Activated naive CD4-positive, alpha-beta T cell (primary cell): Measurements from ENCODE around the gene RCOR1.
"Not testable (repeated sequence)": the region's sequence is repeated elsewhere in the genome, so short reads cannot be mapped to it uniquely, and the experiment has no call there.

Experiments
- DNase-seq, 4 experiments: peaks; one replicate each; lab custom pipeline; 2025; lab: John Stamatoyannopoulos, UW

RCOR1 gene

DNA sequence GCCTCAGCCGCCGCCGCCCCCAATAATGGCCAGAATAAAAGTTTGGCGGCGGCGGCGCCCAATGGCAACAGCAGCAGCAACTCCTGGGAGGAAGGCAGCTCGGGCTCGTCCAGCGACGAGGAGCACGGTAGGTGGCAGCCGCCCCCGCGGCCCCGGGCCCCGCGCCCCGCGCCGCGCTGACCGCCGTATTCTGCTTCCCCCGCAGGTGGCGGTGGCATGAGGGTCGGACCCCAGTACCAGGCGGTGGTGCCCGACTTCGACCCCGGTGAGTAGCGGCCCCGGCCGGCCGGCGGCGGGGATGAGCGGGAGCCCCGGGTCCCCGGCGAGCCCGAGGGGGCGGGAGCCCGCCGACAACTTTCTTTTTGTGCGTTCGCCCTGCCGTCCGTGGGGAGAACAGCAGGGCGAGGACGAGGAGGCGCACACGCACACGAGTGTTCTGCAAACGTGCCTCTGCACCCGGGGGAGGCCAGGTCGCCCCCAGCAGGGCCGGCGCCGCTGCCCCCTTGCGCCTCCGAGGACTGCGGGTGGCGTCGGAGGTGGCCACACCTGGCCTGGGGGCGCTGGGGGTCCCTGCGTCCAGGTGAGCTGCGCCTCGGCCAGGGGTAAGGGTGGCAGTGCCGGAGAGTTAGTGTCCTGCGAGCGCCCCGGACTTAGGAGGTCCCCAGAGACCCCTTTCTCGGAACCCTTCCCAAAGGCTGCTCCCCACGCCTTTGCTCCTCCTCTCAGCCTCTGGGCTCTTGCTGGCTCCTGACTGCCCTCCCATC, 794 bp downstream of the RCOR1 start:
- DNase-seq: peak in 2 of 4 experiments; percentile 29 to 56

DNA sequence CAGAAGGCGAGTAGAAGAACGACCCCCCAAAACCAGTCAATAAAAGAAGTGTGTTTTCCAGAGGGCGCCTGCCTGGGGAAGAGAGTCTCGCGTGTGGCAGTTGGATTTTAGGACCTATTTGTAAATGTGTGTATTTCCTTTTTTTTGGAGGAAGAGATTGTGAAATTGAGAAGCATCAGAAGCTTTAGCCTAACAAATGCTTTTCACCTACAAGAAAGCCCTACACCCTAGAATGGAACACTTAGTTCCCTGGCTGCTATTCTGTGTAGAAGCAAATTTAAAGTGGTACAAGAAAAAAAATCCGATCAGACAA, 1.3 kb downstream of the RCOR1 start:
- no peak for DNase-seq

DNA sequence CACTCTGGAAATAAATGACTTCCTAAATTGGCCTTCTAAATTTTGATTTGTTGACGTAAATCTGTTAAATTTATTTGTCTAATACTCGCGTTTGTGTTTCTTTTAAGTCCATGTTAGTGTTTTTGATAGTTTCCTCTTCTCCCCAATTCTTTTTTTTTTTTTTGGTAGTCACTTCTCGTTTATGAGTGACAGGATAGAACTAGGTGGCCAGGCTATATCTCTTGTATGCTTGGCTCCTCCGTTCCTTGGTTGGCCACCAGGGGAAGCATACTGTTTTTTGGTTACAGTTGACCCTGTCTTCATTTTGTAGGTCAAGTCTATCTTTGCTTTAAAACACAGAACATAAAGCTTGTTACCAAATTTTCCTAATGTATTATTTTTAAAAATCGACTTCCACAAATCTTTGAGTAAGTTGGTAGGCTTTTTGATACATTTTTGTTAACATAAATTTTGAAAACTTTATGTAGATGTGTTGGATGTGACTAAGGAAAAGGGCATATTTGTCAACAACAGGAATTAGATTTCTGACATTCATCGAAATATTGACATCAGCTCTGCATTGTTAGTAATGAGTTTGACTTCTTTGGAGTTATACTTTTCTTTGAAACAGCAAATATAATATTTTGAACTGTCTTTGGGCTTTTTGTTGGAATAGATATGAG, 2.2 kb downstream of the RCOR1 start:
- DNase-seq: peak in 1 of 4 experiments; percentile 30

DNA sequence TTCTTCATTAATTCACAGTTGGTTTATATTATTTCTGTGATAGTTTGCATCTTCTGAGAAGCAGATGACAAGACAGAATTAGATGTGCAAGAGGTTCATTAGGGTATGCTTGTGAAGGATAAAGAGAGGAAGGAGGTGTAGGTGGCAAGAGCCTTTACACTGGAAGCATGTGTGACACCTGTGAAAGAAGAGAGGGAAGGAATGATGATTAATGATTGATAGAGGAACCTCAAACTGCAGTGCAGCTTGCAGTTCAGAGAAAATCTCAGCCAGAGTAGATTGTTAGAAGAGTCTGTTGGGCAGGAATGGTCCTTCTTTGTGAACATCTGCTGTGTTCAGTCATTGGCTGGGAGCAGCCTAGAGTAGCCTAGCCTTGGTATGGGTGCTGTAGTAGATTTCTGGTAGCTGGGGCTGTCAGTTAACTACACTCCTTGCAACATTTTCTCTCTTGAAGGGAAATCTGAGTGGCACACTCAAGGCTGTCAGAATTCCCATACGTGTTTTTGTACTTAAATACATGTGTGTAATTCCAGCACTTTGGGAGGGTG, 9.0 kb downstream of the RCOR1 start:
- DNase-seq: no peak

DNA sequence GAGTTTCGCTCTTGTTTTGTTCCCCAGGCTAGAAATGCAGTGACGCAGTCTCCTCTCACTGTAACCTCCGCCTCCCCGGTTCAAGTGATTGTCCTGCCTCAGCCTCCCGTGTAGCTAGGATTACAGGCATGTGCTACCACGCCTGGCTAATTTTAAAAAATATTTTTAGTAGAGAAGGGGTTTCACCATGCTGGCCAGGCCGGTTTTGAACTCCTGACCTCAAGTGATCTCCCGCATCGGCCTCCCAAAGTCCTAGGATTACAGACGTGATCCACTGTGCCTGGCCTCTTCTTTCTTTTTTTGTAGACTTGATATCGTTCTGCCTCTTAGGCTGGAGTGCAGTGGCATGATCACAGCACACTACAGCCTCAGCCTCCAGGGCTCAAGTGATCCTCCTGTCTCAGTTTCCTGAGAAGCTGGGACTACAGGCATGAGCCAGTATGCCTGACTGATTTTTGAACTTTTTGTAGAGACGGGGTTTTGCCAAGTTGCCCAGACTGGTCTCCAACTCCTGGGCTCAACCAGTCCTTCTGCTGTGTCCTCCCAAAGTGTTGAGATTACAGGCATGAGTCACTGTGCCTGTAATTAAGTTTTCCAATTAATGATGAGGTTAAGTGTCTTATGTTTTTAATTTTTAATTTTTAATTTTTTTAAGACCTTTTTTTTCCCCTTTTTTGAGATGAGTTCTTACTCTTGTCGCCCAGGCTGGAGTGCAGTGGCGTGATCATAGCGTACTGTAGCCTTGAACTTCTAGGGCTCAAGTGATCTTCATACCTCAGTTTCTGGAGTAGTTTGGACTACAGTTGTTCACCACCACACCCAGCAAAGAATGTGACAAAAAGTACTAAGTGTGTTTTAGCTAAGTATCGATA, 10.2 kb downstream of the RCOR1 start:
- DNase-seq: no peak

DNA sequence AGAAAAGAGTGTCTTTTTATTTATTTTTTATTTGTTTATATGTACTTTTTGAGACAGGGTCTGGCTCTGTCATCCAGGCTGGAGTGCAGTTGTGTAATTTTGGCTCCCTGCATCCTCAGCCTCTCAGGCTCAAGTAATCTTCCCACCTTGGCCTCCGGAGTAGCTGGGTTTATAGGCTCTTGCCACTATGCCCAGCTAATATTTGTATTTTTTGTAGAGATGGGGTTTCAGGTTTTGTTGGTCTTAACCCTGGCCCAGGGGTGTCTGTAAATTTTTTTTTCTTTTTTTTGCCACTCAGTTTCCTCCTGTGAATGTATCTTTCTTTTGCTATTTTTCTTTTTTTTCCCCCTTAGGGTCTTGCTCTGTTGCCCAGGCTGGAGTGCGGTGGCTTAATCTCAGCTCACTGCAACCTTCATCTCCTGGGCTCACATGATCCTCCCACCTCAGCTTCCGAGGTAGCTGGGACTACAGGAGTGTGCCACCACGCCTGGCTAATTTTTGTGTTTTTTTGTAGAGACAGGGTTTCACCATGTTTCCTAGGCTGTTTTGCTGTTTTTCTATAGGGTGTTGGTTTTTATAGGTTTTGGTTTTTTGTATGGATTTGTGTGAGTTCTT, 11.0 kb downstream of the RCOR1 start:
- DNase-seq: no peak

DNA sequence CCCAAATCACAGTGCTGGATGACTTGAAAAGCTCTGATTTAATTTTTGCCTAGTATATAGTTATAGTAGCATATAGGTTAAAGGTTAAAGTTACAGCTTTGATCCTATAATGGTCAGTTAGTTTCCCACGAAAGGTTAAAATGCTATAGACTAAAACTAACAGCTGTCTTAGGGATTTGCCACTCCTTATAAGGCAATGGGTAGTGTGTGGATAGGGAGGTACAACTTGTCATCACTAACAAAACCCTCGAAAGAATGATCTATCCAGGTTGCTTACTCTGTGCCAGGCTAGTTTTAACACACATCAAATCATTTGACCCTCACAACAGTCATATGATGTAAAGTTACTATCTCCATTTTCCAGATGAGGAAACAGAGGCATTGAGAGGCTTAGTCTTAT, 11.7 kb downstream of the RCOR1 start:
- DNase-seq: no peak

DNA sequence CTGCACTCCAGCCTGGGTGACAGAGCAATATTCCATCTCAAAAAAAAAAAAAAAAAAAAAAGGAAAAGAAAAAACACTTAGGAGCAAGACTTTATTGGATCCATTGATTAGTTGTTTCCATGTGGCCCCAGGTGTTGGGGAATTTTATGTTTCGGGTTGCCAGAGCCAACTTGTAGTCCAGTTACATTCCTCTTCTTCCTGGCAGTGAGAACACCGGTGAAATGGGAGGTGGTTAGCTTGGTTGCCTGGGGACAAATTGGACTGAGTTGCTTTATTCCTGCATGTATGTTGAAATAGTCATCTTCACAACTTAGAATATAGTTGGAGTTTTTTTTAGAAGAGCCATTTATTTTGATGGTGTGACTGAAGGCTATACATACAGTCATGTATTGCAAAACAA, 12.6 kb downstream of the RCOR1 start:
- DNase-seq: no peak

DNA sequence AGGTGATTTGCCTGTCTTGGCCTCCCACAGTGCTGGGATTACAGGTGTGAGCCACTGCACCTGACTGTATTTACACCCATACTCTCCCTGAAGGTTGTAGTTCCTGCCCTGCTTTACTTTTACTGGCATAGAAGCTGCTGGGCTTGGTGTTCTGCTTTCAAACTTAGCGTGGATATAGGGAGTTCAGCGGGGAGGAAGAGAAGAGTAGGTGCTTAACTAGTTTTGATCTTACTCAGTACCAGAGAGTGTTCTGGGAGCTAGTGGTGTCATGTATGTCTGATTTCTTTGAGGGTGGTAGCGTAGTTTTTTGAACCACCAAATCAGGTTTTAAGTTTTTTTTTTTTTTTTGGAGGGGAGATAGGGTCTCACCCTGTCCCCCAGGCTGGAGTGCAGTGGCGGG, 13.8 kb downstream of the RCOR1 start:
- DNase-seq: no peak

DNA sequence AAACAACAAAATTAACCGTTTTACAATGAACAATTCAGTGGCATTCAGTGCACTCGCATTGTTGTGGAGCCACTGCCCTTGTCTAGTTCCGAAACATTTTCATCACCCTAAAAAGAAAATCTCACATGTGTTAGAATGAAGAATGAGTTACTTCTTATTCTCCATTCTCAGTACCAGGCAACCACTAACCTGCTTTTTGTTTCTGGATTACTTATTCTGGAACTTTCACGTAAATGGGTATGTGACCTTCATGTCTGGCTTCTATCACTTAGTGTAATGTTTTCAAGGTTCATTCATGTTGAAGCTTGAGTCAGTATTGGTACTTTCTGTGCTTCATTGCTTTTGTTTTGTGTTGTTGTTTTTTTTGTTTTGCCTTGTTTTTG, 15.6 kb downstream of the RCOR1 start:
- no peak for DNase-seq

DNA sequence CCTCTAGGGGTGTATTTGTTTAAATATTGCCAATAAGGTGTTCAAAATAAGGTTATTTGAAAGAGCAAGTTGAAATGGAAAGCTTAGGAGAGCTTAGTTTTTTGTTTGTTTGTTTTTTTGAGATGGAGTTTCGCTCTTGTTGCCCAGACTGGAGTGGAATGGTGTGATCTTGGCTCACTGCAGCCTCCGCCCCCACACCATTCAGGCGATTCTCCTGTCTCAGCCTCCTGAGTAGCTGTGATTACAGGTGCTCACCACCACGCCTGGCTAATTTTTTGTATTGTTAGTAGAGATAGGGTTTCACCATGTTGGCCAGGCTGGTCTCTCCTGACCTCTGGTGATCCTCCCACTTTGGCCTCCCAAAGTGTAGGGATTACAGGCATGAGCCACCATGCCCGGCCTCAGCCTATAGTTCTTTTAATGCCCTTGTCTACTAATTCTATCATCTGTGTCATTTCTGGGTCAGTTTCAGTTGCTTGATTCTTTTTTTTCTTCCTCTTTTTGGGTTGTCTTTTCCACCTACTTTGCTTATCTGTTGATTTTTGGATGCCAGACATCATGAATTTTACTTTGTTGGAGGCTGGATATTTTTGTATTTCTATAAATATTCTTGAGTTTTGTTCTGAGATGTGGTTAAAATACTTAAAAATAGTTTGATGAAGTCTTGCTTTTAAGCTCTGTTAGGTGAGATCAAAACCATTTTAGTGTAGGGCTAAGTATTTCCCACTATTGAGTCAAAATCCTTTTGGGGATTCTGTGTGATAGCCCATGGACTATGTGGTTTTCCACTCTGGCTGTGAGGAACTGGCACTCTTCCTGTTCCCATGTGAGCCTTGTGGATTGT, 18.7 kb downstream of the RCOR1 start:
- no peak for DNase-seq

DNA sequence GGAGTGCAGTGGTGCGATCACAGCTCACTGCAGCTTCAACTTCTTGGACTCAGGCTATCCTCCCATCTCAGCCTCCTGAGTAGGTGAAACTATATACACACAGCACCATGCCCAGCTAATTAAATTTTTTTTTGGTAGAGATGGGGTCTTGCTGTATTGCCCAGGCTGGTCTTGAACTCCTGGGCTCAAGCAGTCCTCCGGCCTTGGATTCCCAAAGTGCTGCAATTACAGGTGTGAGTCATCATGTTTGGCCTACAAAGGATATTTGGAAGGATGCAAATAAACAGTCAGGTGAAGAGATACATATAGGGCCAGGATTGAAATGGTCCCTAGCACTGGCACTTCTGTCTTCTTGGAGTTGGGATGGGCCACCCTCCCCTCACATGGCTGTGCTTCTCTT, 23.9 kb downstream of the RCOR1 start:
- no peak for DNase-seq

DNA sequence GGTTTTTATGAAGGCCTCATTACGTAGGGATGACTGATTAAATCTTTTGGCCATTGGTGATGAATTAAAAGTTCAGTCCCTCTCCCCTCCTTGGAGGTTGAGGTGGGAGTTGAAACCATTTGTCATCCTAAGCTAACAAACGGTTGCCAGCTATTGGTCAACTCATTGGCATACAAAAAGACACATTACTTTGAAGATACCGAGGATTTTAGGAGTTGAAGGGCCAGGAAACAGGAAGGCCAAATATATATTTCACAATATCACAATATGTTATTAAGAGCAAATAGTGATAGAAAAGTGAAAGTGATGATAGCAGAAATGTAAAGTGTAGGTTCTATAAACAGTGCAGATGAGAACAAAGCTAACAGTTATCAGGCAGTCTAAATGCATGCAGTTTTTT, 24.4 kb downstream of the RCOR1 start:
- DNase-seq: no peak

DNA sequence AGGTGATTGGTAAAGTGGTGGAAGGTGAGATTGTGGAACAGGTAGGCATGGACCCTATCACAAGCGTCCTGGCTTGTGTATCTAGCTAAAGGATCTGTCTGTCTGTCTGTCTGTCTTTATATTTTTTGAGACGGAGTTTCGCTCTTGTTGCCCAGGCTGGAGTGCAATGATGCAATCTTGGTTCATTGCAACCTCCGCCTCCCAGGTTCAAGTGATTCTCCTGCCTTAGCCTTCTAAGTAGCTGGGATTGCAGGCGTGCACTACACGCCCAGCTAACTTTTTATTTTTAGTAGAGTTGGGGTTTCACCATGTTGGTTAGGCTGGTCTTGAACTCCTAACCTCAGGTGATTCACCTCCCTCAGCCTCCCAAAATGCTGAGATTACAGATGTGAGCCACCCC, 26.6 kb downstream of the RCOR1 start:
- not testable (repeated sequence) for DNase-seq

DNA sequence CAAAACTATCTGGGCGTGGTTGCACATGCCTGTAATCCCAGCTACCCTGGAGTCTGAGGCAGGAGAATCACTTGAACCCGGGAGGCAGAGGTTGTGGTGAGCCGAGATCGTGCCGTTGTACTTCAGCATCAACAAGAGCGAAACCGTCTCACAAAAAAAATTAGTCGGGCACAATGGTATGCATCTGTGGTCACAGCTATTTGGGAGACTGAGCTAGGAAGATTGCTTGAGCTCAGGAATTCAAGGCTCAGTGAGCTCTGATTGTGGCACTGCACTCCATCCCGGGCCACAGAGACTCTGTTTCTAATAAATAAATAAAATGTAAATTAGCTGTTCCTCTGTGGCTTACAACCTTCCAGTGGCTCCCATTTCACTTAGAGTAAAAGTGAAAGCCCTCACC, 28.0 kb downstream of the RCOR1 start:
- DNase-seq: no peak

DNA sequence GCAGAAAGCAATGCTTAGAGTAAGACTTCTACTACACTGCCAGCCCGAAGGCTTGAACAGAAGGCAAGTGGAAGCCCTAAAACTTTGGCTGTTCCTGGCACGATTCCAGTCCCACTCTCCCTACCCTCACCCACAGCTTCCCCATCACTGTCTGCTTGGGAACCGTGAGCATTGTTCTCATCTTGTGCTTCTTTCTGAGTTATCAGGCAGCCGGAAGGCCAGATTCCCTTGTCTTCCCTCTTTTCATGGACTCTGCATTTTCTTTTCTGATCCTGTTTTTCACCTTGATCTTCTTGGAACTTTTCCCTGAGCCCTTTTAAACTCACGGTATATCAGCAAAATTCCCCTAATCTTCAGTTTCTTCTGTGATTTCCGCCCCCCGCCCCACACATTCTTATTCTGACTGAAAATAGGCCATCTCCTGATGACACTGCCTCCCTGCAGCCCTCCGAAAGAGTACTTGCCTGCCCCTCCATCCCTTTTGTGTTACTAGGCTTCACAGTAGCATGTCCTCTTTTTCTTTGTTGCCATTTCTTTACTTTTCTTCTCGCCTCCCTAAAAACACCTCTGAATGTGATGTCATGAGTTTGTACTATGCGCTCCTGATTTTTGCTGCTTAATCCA, 29.9 kb downstream of the RCOR1 start:
- no peak for DNase-seq

DNA sequence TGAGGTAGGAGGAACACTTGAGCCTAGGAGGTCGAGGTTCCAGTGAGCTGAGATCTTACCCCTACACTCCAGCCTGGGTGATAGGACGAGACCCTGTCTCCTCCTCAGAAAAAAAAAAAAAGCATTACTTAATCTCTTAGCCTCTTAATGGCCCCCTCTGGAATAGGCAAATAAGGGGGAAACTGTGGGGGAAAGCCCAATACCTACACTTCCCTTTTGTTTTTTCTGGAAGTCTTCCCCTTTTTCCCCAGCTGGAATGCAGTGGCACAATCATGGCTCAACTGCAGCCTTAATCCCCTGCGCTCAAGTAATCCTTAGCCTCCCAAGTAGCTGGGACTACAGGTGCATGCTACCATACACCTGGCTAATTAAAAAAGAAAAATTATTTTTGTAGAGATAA, 32.2 kb downstream of the RCOR1 start:
- no peak for DNase-seq

DNA sequence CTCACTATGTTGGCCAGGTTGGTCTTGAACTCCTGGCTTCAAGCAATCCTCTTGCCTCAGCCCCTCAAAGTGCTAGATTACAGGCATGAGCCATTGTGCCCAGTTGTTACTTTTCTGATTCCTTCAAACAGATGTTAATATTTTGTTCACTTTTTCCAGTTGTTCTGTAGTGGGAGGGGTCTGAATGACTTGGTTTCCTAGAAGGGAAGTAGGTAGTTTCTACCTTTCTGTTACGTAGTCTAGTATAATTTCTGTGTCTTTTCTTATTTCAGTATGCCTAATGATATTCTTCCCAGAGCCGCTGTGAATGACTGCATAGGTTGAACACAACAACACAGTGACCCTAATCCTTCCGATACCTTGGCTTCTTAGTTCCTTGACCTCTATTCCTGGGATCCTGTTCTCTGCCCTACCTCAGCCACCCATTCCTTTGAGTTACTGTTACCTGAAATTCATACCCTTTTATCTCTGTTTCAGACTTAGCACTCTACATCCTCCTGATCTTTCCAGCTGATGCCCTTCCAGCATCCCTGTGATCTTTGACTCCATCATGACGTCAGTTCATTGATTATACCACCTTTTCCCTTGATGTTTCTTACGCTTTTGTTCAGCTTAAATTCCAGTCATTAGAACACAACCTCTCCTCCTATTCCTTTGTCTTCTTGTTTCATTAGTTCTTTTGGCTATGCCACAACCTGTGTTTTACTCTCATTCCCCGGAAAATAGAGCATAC, 33.3 kb downstream of the RCOR1 start:
- no peak for DNase-seq

DNA sequence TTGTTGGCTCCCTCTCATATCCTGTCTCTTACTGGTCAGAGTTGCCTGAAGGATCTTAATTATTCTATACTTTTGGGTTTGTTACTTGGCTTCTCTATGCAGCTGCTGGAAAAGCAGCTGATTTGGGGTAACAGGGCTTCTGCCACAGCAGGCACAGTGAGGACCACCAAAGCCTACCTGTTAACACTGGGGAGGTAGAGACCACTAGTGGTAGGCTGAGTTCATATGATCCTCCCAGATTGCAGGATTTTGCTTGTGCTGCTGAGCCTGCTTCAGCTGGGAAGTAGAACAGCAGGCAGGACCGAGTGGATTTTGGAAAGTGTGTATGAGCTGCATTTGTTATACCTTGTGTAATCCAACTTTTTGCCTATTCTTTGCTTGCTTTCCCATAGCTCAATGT, 34.1 kb downstream of the RCOR1 start:
- DNase-seq: no peak

DNA sequence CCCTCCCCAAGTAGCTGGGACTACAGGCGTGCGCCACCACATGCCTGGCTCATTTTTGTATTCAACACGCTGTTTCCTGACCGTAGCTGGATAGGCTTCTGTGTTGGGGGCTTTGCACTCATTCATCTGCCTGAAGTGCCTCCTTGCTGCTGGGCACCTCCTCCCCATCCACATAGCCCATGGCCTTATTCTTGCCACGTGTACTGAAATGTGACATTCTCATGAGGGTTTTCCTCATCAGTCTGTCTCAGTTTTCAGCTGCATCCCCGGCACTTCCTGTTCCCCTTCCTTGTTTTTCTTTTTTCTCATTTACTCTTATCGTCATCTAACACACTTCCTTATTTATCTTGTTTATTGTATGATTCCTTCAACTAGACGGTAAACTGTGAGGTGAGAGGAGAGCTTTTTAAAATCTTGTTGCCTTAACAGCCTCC, 36.6 kb downstream of the RCOR1 start:
- DNase-seq: no peak
